Cerebellar cortex (tissue), 1 donor: ENCODE results near the gene TAAR1.
"Not testable (repeated sequence)": the region's sequence is repeated elsewhere in the genome, so short reads cannot be mapped to it uniquely, and the experiment has no call there.

ENCODE experiments used
- DNase-seq: peaks from one replicate; pipeline ENCODE4 v3.0.0-alpha.2; 2015; ENCODE audit warnings: low spot score

TAAR1 gene

DNA sequence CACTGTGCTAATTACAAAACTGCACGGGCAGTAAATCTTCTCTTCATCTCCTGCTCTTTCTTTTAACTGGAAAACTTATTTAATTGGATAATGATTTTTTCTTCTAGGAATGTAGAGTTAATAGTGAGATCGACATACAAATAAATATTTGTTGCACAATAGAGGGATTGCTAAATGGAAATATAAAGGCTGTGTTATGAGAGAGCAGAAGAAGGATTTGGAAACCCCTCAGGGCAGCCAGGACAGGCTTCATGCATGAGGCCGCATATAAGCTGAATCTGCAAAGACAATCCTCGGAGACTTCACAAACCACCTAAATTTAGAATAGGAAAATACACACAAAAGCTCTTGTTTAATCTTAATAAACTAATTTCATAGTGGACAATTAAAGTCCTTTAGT, 2.9 kb upstream of the TAAR1 start:
- no peak for DNase-seq

GRCh38 chr6:132651062-132651461, 7.9 kb downstream of the TAAR1 start:
- no peak for DNase-seq

GRCh38 chr6:132650429-132650828, 8.6 kb downstream of the TAAR1 start:
- no peak for DNase-seq

- no peak for DNase-seq
Measured at GRCh38 chr6:132648828-132649227, 10.2 kb downstream of the TAAR1 start.

DNA sequence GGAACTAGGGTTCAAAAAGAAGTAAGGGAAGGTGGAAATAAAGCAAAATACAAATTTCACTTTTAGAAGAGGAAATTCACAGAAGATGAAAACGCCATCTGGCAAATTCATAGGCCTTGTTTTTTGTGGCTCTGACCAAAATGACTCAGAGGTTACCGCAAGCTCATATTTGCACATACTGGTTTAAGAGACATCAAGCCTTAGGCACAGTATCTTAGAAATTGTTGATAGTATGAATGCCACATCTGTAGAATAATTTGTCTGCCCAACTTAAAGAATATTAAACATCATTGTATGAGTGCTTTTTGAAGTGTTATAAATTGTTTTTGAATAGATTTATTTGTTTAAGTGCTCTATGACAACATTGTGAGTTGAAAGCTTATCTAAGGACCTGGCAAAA, 10.6 kb downstream of the TAAR1 start:
- DNase-seq, result no peak

DNA sequence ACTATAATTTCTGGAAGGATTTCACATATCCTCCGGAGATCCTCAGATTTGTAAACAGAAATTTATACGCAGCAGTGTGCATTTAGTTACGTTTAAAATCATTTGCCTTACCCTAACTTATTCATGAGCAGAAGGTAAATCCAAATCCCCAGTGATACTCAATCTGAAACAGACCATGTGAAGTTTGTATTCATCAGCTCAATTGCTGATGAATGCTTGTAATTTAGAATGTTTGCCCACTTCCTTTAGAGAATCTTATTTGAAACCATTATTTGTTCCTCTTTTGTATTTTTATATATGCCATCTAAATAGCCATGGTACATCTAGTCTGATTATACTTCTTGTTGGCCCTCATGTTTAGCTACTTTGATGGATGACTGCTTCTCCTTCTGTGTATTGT, 15.4 kb downstream of the TAAR1 start:
- DNase-seq, result no peak

- DNase-seq, result not testable (repeated sequence)
Measured at GRCh38 chr6:132637135-132637534, 21.8 kb downstream of the TAAR1 start.

GRCh38 chr6:132635906-132636305, 23.1 kb downstream of the TAAR1 start:
- not testable (repeated sequence) for DNase-seq

DNA sequence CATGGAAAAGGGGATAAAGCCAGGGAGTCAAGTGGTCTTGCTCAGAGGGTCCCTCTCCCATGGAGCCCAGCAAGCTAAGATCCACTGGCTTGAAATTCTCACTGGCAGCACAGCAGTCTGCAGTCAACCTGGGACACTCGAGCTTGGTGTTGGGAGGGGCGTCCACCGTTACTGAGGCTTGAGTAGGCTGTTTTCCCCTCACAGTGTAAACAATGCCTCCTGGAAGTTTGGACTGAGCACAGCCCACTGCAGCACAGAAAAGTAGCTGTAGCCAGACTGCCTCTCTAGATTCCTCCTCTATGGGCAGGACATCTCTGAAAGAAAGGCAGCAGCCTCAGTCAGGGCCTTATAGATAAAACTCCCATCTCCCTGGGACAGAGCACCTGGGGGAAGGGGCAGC, 23.7 kb downstream of the TAAR1 start:
- not testable (repeated sequence) for DNase-seq

- no peak for DNase-seq
Measured at GRCh38 chr6:132634796-132635195, 24.2 kb downstream of the TAAR1 start.

DNA sequence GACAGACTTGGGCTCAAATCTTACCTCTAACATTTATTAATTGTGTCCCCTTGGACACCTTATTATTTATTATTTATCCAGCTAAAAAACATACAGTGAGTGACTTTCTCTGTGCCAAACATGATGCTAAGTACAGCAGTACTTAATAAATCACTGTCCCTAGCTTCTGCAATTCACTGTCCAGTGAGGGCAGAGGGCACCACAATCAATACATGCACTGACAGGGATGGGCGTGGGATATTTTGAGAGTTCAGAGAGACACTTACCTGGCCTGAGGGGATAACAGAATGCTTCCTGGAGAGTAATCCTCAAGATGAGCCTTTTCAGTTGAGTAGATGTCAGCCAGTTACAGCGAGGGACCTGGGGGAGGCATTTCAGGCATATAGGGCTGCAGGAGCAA, 25.6 kb downstream of the TAAR1 start:
- no peak for DNase-seq

DNA sequence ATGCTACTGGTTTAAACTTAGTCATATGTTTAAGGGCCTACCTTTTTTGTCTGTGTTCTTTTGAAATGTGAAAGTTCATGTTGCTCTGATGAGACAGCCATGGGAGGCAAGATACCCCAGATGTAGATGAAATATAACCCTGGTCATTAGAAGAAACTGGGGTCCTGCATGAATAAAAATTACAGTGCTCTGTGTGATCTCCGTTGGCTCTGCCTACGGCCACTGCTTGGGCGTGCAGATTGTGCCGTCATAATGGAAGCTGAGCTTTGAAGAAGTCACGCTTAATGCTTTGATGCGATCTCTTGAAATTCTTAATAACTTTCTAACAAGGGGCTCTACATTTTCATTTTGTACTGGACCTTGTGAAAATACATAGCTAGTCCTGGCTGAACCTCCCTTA, 34.8 kb downstream of the TAAR1 start, which contains the start of gene TAAR2:
TSS of gene TAAR2 (minus strand) at position 101 of the 400 bp plus-strand sequence. CDS start at position 101, 0 bp downstream.
- no peak for DNase-seq

- no peak for DNase-seq
Measured at GRCh38 chr6:132623106-132623845, 35.7 kb downstream of the TAAR1 start.

DNA sequence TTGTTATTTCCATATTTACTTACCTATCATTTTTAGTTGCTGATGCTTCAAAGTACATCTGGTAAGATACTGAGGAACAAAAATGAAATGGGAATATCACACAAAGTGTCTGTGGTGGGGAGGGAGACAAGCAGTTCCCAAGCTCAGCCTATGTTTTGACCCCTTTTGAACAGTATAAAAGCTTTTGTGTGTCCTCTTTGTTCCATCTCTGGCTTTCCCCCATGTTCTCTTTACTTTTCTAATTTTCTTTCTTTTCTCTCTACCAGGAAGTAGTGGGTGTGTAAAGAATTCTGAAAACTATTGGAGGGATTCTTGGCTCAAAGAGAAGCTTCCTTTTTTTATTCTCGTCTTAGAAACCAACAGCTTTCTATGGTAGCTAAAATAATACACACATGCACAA, 42.3 kb downstream of the TAAR1 start:
- DNase-seq, result no peak

- DNase-seq, result no peak
Measured at GRCh38 chr6:132614554-132614953, 44.4 kb downstream of the TAAR1 start.

DNA sequence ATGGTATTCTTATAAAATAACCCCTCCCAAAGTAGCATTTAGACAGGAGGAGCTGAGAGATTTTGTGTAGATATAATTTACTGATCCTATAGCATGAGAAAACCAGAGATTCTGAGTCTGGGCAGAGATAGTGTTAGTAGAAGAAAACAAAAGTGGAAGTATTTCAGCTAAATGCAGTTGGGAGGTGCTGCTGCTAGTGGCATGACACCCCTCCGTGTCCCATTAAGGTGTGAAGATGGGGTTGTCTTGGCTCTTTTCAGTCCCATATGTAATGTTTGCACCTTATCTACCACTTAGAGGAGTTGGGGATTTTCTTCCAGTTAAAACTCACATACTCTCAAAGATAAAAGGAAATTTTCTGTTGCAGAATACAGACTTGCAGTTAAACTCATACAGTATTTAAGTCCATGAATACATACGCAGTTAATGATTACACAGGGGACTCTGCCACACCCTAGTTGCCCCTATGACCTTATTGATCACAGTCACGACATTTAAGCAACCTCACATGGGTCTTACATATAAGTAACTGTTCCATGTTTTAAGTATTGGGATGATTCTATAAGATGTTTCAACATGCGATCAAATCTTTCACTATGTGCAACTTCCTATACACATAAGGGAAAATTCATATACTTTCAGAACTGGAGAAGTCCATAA, 46.4 kb downstream of the TAAR1 start:
- DNase-seq, result no peak

- no peak for DNase-seq
Measured at GRCh38 chr6:132611616-132612015, 47.4 kb downstream of the TAAR1 start.

DNA sequence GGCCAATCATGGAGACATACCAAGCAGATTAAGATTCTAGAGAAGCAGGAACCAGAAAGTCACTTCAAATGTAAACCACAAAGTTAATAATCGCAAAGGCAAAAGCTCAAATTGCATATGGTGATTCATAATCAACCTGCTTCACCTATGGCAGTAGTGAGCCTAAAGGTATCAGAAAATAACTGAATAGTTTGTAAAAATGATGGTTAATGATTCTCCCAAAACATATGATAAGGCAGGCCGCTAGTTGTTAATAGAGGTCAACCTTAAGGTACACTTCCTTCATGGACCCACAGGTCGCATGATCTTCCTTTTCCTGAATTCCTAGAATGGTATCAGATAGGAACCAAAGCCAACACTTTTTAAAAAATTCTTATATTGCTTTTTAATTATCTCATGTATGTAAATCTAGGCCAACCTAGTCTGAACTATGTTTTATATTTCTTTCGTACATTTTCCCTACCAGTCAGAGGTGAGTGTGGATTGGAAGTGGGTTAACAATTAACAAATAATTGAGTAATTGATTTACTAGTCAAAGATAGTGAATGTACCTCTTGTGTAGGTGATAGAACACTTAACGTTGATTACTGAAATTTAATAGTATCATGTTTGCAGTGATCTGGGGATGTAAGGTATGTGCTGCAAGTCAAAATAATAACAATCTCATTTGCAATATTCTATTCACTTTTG, 51.3 kb downstream of the TAAR1 start:
- no peak for DNase-seq

DNA sequence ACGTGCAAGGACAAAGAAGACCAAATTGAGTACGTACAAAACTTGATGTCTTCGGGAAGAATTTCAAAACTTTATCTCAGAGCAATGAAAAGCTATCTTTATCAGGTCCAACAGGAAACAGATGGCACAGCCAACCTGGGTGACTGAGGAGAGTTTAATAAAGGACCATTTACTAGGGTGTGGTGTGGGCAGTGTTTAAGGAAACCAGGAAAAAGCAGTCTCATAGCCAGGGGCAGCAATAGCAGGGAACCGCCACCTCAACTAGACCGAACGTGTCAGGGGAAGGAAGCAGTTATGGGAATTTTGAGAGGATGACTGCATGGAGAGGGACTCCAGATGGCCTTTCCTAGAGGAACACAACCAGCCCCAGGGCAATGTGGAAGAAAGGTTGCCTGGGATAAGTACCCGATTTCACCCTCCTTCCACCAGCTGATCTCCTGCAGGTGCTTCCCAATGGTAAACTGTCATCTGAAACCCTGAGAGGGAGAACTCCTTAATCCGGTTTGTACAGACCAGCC, 54.3 kb downstream of the TAAR1 start:
- DNase-seq, result no peak

GRCh38 chr6:132600900-132601299, 58.1 kb downstream of the TAAR1 start:
- DNase-seq, result not testable (repeated sequence)

DNA sequence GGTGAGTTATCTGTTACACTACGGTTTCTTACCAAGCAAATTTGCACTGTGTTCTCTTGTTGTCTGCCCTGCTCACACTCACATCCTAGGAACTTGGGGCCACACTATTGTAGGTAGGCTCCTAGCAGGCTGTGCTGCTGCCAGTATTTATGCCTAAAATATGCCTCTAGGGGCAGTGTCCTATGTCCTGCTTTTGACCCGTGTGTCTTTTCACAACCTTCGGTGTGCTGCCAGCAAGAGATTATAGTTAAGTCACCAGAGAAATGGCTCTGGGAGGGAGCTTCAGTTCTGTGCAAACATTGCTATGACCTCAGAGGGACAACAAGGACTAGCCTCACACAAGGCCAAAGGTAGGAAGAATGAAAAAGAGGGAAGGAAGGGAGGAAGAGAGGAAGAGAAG, 60.5 kb downstream of the TAAR1 start:
- DNase-seq, result peak; percentile 4

GRCh38 chr6:132596201-132596600, 62.8 kb downstream of the TAAR1 start:
- no peak for DNase-seq
